ENCODE results near the gene HSPA12A. TPM values are rescaled to one million over a fixed set of nuclear protein-coding genes. Genes with fewer than 3 reads are reported as not detected.
A peak's percentile ranks its signal among the peaks of the same experiment; 100 is the strongest.

The HSPA12A gene, protein sequence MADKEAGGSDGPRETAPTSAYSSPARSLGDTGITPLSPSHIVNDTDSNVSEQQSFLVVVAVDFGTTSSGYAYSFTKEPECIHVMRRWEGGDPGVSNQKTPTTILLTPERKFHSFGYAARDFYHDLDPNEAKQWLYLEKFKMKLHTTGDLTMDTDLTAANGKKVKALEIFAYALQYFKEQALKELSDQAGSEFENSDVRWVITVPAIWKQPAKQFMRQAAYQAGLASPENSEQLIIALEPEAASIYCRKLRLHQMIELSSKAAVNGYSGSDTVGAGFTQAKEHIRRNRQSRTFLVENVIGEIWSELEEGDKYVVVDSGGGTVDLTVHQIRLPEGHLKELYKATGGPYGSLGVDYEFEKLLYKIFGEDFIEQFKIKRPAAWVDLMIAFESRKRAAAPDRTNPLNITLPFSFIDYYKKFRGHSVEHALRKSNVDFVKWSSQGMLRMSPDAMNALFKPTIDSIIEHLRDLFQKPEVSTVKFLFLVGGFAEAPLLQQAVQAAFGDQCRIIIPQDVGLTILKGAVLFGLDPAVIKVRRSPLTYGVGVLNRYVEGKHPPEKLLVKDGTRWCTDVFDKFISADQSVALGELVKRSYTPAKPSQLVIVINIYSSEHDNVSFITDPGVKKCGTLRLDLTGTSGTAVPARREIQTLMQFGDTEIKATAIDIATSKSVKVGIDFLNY
- 1.3 TPM for polyA plus RNA-seq (2012; ENCODE audit: low read depth, missing spikeins)

DNA sequence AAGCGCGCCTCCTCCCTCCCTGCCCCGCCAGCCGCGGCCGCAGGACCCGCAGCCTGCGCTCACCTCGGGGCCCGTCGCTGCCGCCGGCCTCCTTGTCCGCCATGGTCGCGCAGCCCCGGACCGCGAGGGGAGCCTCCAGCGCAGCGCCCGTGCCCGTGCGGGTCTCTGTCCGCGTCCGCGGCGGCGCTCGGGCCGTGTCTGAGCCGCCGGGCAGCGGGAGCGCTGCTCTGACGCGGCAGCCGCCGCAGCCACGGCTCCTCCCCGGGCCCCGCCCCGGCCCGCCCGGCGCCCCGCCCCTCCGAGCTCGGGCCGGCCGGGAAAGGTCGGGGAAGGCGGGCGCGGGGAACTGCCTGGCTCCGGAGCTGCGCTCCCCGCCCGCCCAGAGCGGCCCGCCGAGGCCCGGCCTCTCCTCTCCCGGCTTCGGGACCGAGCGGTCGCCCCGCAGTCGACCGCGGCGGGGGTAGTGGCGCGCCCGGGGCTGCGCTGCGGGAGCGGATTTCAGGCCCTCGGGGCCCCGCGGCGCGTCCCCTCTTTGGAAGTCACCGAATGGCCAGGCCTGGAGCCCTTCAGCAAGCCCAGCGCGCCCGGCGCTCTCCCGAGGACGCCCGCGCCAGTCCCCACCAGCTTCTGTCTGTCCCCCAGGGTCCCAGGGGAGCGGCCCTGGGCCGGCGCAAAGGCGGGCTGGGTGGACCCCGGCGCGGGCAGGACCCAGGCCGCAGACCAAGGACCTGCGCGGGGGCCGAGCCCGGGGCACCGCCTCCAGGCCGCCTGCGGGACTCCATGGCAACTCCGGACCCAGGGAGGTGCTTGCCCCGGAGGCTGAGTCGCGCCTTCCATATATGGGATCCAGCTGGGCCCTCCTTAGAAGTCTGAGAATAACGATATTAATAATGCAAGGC, at the start of gene HSPA12A:
Gene HSPA12A (minus strand): TSS at position 200 of the 899 bp plus-strand sequence. CDS start 97 bp downstream, at position 103.
- TF ChIP-seq TAF1 (IDR thresholded peaks at IDR 0.05; ENCODE audit: low read depth, low read length) = no peak
- TF ChIP-seq POLR2AphosphoS5 (IDR thresholded peaks at IDR 0.05; ENCODE audit: low read depth, low read length) = no peak
- TF ChIP-seq SPI1 (IDR thresholded peaks at IDR 0.05; ENCODE audit: low read depth, low read length) = no peak
- no peak for TF ChIP-seq POU2F2 (IDR thresholded peaks at IDR 0.05; ENCODE audit: low read depth, low read length)
- TF ChIP-seq POLR2A (IDR thresholded peaks at IDR 0.05; ENCODE audit: low read depth, low read length) = no peak
- no peak for TF ChIP-seq PAX5 (IDR thresholded peaks at IDR 0.05; ENCODE audit: insufficient read depth, low read length, severe bottlenecking)
- DNase-seq (ENCODE audit: insufficient read length, low spot score) (peak; percentile 87), FAIRE-seq (no peak)

DNA sequence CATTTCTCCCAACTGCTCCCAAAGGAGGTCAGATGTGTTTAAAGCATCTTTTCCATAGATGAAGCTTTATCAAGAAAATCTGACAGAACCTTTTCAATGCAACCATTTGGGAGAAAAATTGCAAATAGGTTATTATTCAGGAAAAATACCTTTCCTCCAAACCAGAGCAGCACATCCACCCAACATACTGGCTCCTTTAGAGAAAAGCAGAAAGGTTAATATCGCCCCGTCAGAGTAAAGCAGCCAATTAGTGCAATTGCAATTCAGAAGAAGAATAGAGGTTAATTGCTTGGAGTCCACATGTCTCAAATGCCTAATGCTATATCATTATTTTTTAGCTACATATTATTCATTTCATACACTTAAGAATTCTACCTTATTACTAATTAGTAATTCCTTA, 48.9 kb upstream of the HSPA12A start:
- no peak for FAIRE-seq
- no peak for TF ChIP-seq PAX5 (IDR thresholded peaks at IDR 0.05; ENCODE audit: insufficient read depth, low read length, severe bottlenecking)
- TF ChIP-seq POLR2A (IDR thresholded peaks at IDR 0.05; ENCODE audit: low read depth, low read length) = no peak
- no peak for TF ChIP-seq POU2F2 (IDR thresholded peaks at IDR 0.05; ENCODE audit: low read depth, low read length)
- no peak for TF ChIP-seq POLR2AphosphoS5 (IDR thresholded peaks at IDR 0.05; ENCODE audit: low read depth, low read length)
- TF ChIP-seq SPI1 (IDR thresholded peaks at IDR 0.05; ENCODE audit: low read depth, low read length) = no peak
- no peak for TF ChIP-seq TAF1 (IDR thresholded peaks at IDR 0.05; ENCODE audit: low read depth, low read length)
- no peak for DNase-seq (ENCODE audit: insufficient read length, low spot score)

DNA sequence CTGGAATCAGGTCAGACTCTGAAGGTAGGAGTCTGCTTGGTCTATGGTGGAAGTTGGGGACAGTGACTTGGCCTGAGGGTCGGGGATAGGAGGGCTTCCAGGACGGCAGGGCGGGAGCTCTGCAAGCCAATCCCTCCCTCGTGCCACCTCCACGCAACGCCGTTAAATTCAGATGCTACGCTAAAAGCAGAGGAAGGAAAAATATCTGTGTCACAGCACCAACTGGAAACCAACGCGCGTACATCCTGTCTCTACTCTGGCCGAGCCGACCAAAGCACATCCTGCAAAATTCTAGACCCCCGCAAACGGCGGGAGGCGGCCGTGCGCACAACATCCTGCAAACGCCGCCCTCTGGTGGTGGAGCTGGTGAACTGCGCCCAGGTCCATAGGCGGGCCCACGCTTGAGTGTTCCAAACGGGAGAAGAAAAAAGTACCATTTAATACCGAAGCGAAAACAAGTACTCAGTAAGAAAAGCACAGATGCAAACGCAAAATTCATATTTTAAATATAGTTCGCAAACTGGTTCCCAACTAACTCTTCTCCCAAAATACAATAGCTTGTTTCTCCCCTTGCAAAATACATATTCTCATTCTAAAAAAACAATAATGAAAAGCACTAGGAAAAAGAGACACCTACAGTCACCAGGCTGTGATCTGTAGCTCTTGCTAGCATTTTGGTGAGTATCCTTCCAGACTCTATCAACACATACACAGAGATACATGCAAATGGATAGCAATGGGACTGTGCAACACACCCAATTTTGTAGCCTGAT, 45.7 kb upstream of the HSPA12A start:
- FAIRE-seq (peak; percentile 86), DNase-seq (ENCODE audit: insufficient read length, low spot score) (peak; percentile 58)
- TF ChIP-seq POLR2A (IDR thresholded peaks at IDR 0.05; ENCODE audit: low read depth, low read length) = no peak
- no peak for TF ChIP-seq PAX5 (IDR thresholded peaks at IDR 0.05; ENCODE audit: insufficient read depth, low read length, severe bottlenecking)
- TF ChIP-seq SPI1 (IDR thresholded peaks at IDR 0.05; ENCODE audit: low read depth, low read length) = no peak
- no peak for TF ChIP-seq TAF1 (IDR thresholded peaks at IDR 0.05; ENCODE audit: low read depth, low read length)
- no peak for TF ChIP-seq POLR2AphosphoS5 (IDR thresholded peaks at IDR 0.05; ENCODE audit: low read depth, low read length)
- TF ChIP-seq POU2F2 (IDR thresholded peaks at IDR 0.05; ENCODE audit: low read depth, low read length) = no peak

DNA sequence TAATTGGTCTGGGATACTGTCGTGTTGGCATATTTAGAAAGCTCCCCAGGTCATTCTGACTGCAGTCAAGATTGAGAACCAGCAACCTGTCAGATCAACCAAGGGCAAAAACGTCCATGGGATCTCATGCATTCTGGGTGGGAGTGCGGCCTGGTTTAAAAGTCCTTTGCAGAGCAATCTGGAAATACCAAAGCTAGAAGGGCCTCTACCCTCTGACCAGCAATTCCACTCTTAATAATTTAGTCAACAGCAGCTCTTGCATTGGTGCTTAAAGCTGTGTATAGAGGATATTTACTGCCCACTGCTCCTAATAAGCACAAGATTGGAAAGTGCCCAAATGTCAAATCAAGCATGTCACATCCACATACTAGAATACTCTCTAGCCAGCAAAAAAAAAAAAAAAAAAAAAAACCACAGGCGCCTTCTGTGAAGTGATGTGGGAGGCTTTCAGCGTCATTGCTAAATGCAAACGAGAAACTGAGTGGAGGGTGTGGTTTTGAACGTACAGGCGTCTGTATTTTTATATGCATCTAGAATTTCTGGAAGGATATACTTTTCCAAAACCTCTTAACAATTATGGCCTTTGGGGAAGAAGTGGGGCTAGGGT, 44.8 kb upstream of the HSPA12A start:
- DNase-seq (ENCODE audit: insufficient read length, low spot score) (no peak), FAIRE-seq (no peak)
- TF ChIP-seq POLR2A (IDR thresholded peaks at IDR 0.05; ENCODE audit: low read depth, low read length) = no peak
- TF ChIP-seq TAF1 (IDR thresholded peaks at IDR 0.05; ENCODE audit: low read depth, low read length) = no peak
- no peak for TF ChIP-seq POU2F2 (IDR thresholded peaks at IDR 0.05; ENCODE audit: low read depth, low read length)
- TF ChIP-seq POLR2AphosphoS5 (IDR thresholded peaks at IDR 0.05; ENCODE audit: low read depth, low read length) = no peak
- no peak for TF ChIP-seq PAX5 (IDR thresholded peaks at IDR 0.05; ENCODE audit: insufficient read depth, low read length, severe bottlenecking)
- TF ChIP-seq SPI1 (IDR thresholded peaks at IDR 0.05; ENCODE audit: low read depth, low read length) = no peak

DNA sequence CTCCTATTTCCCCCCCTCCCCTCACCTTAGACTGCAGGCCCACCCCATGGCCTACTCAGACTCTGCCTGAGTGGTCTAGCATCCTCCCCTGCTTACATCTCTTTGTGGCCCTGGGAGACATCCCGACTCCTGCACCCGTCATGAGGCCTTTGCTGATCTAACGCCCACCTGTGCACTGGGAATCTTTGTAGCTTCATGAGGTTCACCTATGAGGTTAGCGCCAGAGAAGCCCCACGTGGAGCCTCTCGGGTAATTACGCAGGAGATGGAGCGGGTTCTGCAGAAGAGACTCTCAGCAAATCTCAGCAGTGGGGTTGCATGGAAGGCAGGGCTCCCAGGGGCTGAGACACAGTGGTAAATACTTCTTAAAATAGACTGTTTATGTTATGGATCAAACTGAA, 43.5 kb upstream of the HSPA12A start:
- no peak for FAIRE-seq
- TF ChIP-seq POLR2AphosphoS5 (IDR thresholded peaks at IDR 0.05; ENCODE audit: low read depth, low read length) (no peak), TAF1 (IDR thresholded peaks at IDR 0.05; ENCODE audit: low read depth, low read length) (no peak), SPI1 (IDR thresholded peaks at IDR 0.05; ENCODE audit: low read depth, low read length) (no peak), POLR2A (IDR thresholded peaks at IDR 0.05; ENCODE audit: low read depth, low read length) (no peak), PAX5 (IDR thresholded peaks at IDR 0.05; ENCODE audit: insufficient read depth, low read length, severe bottlenecking) (no peak), POU2F2 (IDR thresholded peaks at IDR 0.05; ENCODE audit: low read depth, low read length) (no peak)
- no peak for DNase-seq (ENCODE audit: insufficient read length, low spot score)

DNA sequence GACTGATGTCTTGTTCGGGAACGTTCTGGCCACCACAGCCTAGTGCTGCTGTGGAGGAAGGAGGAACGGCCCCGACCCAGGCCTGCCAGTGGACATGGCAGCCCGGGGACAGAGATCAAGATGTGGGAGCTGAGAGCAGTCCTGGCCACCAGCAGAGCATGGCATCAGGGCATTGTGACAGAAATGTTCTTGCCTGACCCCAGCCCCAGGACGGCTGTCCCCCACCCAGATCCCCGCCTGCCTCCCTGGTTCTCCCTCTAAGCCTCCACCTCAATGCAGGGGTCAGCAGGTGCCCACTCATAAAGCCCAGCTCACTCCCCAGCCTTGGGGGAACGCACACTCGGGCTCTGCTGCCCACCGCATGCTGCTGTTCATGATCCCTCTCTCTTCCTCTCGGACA, 42.9 kb upstream of the HSPA12A start:
- DNase-seq (ENCODE audit: insufficient read length, low spot score) (no peak), FAIRE-seq (no peak)
- TF ChIP-seq SPI1 (IDR thresholded peaks at IDR 0.05; ENCODE audit: low read depth, low read length) (no peak), PAX5 (IDR thresholded peaks at IDR 0.05; ENCODE audit: insufficient read depth, low read length, severe bottlenecking) (no peak), POLR2AphosphoS5 (IDR thresholded peaks at IDR 0.05; ENCODE audit: low read depth, low read length) (no peak), TAF1 (IDR thresholded peaks at IDR 0.05; ENCODE audit: low read depth, low read length) (no peak), POU2F2 (IDR thresholded peaks at IDR 0.05; ENCODE audit: low read depth, low read length) (no peak), POLR2A (IDR thresholded peaks at IDR 0.05; ENCODE audit: low read depth, low read length) (no peak)

DNA sequence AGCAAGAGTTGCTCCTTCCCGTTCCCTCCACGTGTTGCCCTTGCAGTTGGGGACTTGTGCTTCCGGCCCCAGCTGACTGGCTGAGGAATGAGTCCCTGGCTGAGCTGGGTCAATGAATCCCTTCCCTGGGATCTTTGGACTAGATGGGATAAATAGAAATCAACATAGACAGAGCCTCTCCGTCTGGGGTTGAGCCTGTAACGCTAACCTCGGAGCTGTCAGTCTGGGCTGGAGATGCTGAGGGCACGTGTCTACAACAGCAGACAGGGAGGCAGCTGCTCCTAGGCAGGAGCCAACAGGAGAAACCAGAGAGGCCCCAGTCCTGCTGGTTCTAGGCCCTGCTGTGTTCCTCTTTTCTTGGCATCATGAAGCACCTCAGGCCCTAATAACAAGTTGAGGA, 42.3 kb upstream of the HSPA12A start:
- no peak for DNase-seq (ENCODE audit: insufficient read length, low spot score)
- TF ChIP-seq SPI1 (IDR thresholded peaks at IDR 0.05; ENCODE audit: low read depth, low read length) (no peak), POLR2AphosphoS5 (IDR thresholded peaks at IDR 0.05; ENCODE audit: low read depth, low read length) (no peak)
- FAIRE-seq = no peak

DNA sequence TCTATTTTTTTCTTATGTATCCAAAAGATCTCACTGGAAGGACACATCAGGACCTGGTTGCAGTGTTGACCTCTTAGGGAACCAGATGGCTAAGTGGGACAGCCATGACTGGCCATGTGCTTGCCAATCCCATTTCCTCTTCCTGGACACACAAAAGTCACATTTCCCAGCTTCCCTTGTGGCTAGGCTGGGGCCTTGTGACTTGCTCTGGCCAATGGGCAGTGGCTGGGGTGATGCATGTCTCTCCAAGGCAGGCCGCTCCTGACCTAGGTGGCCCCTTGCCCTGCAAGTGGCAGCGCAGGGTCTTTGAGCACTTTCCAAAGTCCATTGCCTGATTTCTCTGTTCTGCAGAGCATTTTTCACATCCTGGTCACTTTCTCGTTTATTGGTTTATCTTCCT, 41.7 kb upstream of the HSPA12A start:
- no peak for FAIRE-seq
- TF ChIP-seq SPI1 (IDR thresholded peaks at IDR 0.05; ENCODE audit: low read depth, low read length) (no peak), POLR2A (IDR thresholded peaks at IDR 0.05; ENCODE audit: low read depth, low read length) (no peak), PAX5 (IDR thresholded peaks at IDR 0.05; ENCODE audit: insufficient read depth, low read length, severe bottlenecking) (no peak), POLR2AphosphoS5 (IDR thresholded peaks at IDR 0.05; ENCODE audit: low read depth, low read length) (no peak), TAF1 (IDR thresholded peaks at IDR 0.05; ENCODE audit: low read depth, low read length) (no peak), POU2F2 (IDR thresholded peaks at IDR 0.05; ENCODE audit: low read depth, low read length) (no peak)
- DNase-seq (ENCODE audit: insufficient read length, low spot score) = no peak
